IPS-18a (cell line): ENCODE measurements around the gene STAT5A.
"Not testable (repeated sequence)": the region's sequence is repeated elsewhere in the genome, so short reads cannot be mapped to it uniquely, and the experiment has no call there.

ENCODE experiments used
- H3K27ac ChIP-seq: one replicate; pipeline ENCODE4 v1.5.1; 2013; ENCODE audit warnings: low read length
- H3K27me3 ChIP-seq: one replicate; pipeline ENCODE4 v1.6.1; 2013; ENCODE audit warnings: mild to moderate bottlenecking, low read length; ENCODE audit not compliant: control insufficient read depth, insufficient read depth
- H3K36me3 ChIP-seq: one replicate; pipeline ENCODE4 v1.6.1; 2013; ENCODE audit warnings: low read depth, low read length; ENCODE audit not compliant: control insufficient read depth
- H3K4me1 ChIP-seq: one replicate; pipeline ENCODE4 v1.6.1; 2013; ENCODE audit warnings: low read depth, low read length; ENCODE audit not compliant: control insufficient read depth
- H3K4me3 ChIP-seq: one replicate; pipeline ENCODE4 v1.5.1; 2013; ENCODE audit warnings: low read length
- H3K9ac ChIP-seq: one replicate; pipeline ENCODE4 v1.6.1; 2013; ENCODE audit warnings: mild to moderate bottlenecking, low read length, moderate library complexity
- H3K9me3 ChIP-seq: one replicate; pipeline ENCODE4 v1.6.1; 2013; ENCODE audit warnings: low read depth, low read length; ENCODE audit not compliant: control insufficient read depth

The STAT5A gene

DNA sequence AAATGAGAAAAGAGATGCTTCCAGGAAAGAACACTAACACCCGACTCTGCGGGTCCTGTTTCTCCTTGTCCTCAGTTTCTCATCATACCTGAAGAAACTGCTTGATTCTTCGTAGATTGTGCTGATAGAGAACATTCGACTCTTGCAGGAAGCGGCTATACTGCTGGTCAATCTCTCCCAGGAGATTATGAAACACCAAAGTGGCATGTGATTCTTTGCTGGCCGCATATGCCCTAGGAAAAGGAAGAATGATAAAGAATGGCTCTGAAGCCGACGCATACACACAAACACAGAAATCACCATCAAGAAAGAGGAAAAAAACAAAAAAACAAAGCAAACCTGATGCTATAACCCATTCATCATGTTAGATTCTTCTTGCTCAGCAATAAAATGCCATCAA, 58.2 kb downstream of the STAT5A start:
- Histone ChIP-seq H3K27me3 (no peaks in the 10 kb centered on the region), H3K27ac (no peak overlapping the region), H3K9ac (no peak overlapping the region), H3K9me3 (no peaks in the 10 kb centered on the region), H3K4me1 (no peaks in the 10 kb centered on the region), H3K4me3 (no peak overlapping the region), H3K36me3 (peaks cover 29% of the 10 kb centered on the region)

DNA sequence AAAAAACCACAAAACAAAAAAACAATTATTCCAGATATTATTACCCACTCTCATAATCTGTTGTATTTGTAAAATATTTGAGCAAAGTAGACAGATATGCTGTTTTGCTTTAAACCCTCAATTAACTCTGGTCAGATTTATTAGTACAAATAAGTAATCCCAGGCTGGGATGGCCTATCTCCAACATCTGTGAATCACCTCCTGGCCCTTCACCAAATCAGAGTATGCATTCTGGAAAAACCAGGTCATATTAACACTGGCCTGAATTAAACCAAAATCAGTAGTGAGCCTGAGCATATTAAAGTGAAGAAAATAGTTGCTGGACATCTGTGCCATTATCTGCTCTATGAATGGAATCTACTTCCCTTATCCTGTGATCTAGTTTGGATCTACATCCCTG, 58.9 kb downstream of the STAT5A start:
- H3K9me3 ChIP-seq = no peaks in the 10 kb centered on the region
- H3K36me3 ChIP-seq = peaks cover 23% of the 10 kb centered on the region
- no peak overlapping the region for H3K27ac ChIP-seq
- H3K27me3 ChIP-seq = no peaks in the 10 kb centered on the region
- H3K4me1 ChIP-seq = no peaks in the 10 kb centered on the region
- H3K4me3 ChIP-seq = no peak overlapping the region
- no peak overlapping the region for H3K9ac ChIP-seq

DNA sequence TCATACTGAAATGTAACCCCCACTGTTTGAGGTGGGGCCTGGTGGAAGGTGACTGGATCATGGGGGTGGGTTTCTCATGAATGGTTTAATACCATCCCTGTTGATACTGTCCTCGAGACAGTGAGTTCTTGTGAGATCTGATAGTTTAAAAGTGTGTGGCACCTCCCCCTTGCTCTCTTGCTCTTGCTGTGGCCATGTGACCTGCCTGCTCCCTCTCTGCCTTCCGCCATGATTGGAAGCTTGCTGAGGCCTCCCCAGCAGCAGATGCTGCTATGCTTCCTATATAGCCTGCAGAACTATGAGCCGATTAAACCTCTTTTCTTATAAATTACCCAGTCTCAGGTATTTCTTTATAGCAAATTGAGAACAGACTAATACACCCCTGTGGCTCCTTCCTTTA, 59.3 kb downstream of the STAT5A start:
- Histone ChIP-seq H3K9me3 (no peaks in the 10 kb centered on the region), H3K36me3 (peaks cover 19% of the 10 kb centered on the region), H3K9ac (no peak overlapping the region), H3K27ac (no peak overlapping the region), H3K4me3 (no peak overlapping the region), H3K4me1 (no peaks in the 10 kb centered on the region), H3K27me3 (no peaks in the 10 kb centered on the region)

DNA sequence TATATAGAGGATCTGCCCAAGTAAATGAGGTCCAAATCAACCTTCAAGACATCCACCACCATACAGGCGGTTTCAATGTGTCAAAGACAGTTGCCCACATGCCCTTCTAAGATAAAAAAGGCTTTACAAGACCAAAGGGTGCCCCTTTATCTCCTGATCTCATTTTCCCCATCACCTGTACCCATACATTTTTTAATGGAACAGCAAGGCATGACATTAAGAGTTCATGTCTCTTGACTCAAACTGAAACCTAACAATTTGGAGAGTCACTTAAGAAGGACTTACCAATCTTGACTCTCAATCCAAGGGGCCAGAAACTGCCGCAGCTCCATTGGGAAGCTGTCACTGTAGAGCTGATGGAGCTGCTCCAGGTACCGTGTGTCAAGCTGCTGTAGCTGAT, 59.8 kb downstream of the STAT5A start:
- Histone ChIP-seq H3K27me3 (no peaks in the 10 kb centered on the region), H3K9me3 (no peaks in the 10 kb centered on the region), H3K27ac (no peak overlapping the region), H3K4me1 (no peaks in the 10 kb centered on the region), H3K36me3 (peaks cover 15% of the 10 kb centered on the region), H3K4me3 (no peak overlapping the region), H3K9ac (no peak overlapping the region)

DNA sequence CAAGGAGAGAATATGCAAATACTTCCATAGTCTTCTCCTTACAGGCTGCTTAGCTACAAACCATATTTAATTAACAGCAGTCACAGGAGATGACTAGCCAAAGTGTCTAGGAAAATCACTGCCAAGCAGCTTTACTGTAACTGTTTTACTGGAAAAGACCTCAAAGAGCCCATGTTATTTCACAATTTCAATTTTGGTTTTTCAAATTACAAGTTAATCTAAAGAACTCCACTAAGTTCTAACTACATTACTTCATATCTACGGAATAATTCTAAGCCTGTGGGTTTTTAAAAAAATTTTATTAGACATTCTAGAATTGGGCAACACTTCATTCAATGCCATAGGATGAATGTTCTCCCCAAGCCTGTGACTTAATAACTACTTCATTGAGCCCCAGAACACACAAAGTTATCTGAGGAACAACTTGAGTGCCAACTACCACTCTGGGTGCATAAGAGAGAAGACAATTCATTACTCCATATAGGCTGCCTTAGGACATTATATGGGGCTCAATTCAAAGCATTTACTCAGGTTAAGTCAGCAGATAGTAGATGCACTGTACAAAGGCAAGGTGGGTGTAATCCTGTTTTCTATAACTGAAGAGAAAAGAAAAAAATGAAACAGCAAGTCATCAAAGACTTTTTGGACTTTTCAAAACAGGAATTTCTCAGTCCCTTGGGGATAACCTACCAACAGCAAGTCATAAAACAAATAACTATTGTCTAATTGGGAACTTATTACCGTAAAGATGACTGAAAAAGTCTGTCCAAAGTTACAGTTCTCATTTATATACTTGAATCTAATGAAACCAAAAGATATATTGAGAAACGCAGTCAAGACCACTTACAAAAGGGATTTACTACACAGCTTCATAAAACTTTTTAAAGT, 66.9 kb downstream of the STAT5A start:
- Histone ChIP-seq H3K4me1 (no peaks in the 10 kb centered on the region), H3K9ac (no peak overlapping the region), H3K9me3 (no peaks in the 10 kb centered on the region), H3K4me3 (no peak overlapping the region), H3K27ac (no peak overlapping the region), H3K27me3 (no peaks in the 10 kb centered on the region), H3K36me3 (no peaks in the 10 kb centered on the region)

DNA sequence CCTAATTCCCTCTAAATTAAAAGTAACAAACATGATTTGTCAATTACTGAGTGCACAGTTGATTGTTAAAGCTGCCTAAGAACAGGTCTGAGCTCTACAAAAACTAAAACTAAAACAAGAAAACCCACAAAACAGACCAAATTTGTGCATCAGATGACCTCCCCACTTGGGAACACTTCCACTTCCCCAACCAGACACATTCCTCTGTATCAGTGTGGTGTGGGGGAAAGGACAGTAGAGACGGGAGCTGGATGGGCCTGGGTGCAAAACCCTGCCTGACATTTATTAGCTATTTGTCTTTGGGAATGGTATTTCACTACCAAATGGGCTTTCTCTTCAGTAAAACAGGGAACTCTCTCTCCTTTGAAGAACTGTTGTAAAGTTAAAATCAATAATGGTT, 70.1 kb downstream of the STAT5A start:
- H3K36me3 ChIP-seq = no peaks in the 10 kb centered on the region

DNA sequence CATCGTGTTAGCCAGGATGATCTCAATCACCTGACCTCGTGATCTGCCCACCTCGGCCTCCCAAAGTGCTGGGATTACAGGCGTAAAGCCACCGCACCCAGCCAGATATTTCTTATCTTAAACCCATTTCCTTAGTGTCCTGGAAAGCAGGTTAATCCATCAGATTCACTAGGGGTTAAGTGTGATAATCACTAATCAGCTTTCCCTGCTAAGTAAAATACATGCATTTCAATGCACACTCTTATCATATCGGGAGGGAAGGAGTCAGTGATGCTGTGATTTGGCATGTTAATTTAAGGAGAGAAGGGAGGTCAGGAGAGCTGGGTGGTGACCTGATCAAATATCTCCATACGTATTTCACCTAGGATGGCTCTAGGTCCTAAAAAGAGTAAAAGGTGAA, 70.8 kb downstream of the STAT5A start:
- Histone ChIP-seq H3K9me3 (no peaks in the 10 kb centered on the region), H3K4me3 (no peak overlapping the region), H3K36me3 (no peaks in the 10 kb centered on the region), H3K27me3 (no peaks in the 10 kb centered on the region), H3K4me1 (peaks cover 11% of the 10 kb centered on the region), H3K27ac (no peak overlapping the region), H3K9ac (no peak overlapping the region)

More for the DNA sequence above, 70.1 kb downstream of the STAT5A start:
- H3K9me3 ChIP-seq = no peaks in the 10 kb centered on the region
- no peak overlapping the region for H3K4me3 ChIP-seq
- H3K27ac ChIP-seq = no peak overlapping the region
- no peaks in the 10 kb centered on the region for H3K27me3 ChIP-seq
- H3K9ac ChIP-seq = no peak overlapping the region
- H3K4me1 ChIP-seq = peaks cover 11% of the 10 kb centered on the region

DNA sequence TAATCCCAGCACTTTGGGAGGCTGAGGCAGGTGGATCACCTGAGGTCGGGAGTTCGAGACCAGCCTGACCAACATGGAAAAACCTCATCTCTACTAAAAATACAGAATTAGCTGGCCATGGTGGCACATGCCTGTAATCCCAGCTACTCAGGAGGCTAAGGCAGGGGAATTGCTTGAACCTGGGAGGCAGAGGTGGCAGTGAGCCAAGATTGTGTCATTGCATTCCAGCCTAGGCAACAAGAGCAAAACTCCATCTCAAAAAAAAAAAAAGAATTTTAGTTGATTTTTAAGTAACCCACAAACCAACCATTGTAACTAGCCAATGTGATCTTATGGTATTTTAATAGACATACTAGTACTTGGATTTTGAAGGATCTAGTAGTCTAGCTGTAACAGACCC, 72.1 kb downstream of the STAT5A start:
- not testable (repeated sequence) for H3K9me3 ChIP-seq, H3K27ac ChIP-seq, H3K9ac ChIP-seq, H3K4me3 ChIP-seq, H3K36me3 ChIP-seq, H3K27me3 ChIP-seq
- peaks cover 11% of the 10 kb centered on the region for H3K4me1 ChIP-seq
